Measurements from ENCODE around the gene KRT14.
"Not testable (repeated sequence)": the region's sequence is repeated elsewhere in the genome, so short reads cannot be mapped to it uniquely, and the experiment has no call there.

Gene KRT14

GRCh38 chr17:41578538-41578937 is 8.2 kb downstream of the KRT14 start:
- no peak for TF ChIP-seq CTCF (IDR thresholded peaks at IDR 0.05; ENCODE audit: unreplicated experiment in 3 of 3)
- no peaks in the 10 kb centered on the region for H3K36me3 Mint-ChIP-seq (ENCODE audit: low read depth)
- no peaks in the 10 kb centered on the region for H3K9me3 Mint-ChIP-seq
- no peak overlapping the region for H3K4me3 Mint-ChIP-seq
- H3K27ac Mint-ChIP-seq: no peak overlapping the region
- H3K27me3 Mint-ChIP-seq (ENCODE audit: low read depth): peaks cover 42% of the 10 kb centered on the region
- peaks cover 5% of the 10 kb centered on the region for H3K4me1 Mint-ChIP-seq

GRCh38 chr17:41576740-41577139 is 10.0 kb downstream of the KRT14 start:
- not testable (repeated sequence) for H3K9me3 Mint-ChIP-seq; H3K27ac Mint-ChIP-seq; H3K36me3 Mint-ChIP-seq (ENCODE audit: low read depth); H3K4me1 Mint-ChIP-seq; H3K4me3 Mint-ChIP-seq
- peaks cover 43% of the 10 kb centered on the region for H3K27me3 Mint-ChIP-seq (ENCODE audit: low read depth)

- TF ChIP-seq CTCF (IDR thresholded peaks at IDR 0.05; ENCODE audit: unreplicated experiment in 3 of 3): no peak
- Mint-ChIP-seq H3K27ac (no peak overlapping the region), H3K4me3 (no peak overlapping the region), H3K9me3 (no peaks in the 10 kb centered on the region), H3K27me3 (ENCODE audit: low read depth) (peaks cover 39% of the 10 kb centered on the region), H3K4me1 (peaks cover 5% of the 10 kb centered on the region), H3K36me3 (ENCODE audit: low read depth) (no peaks in the 10 kb centered on the region)
Measured at GRCh38 chr17:41575336-41575735, 11.4 kb downstream of the KRT14 start.

- Mint-ChIP-seq H3K4me3 (no peak within 1 kb of the TSS), H3K27me3 (ENCODE audit: low read depth) (peaks cover 38% of the 10 kb centered on the region), H3K9me3 (no peaks in the 10 kb centered on the region), H3K36me3 (ENCODE audit: low read depth) (no peaks in the 10 kb centered on the region), H3K4me1 (no peaks in the 10 kb centered on the region), H3K27ac (no peak within 1 kb of the TSS)
- no peak for TF ChIP-seq CTCF (IDR thresholded peaks at IDR 0.05; ENCODE audit: unreplicated experiment in 3 of 3)
Measured at GRCh38 chr17:41571561-41572434, 14.9 kb downstream of the KRT14 start, which contains the start of gene KRT9. Gene KRT9 (minus strand): TSS chr17:41572059. CDS start chr17:41571992, 67 bp downstream.

- Mint-ChIP-seq H3K4me3 (no peak overlapping the region), H3K4me1 (peaks cover 10% of the 10 kb centered on the region), H3K9me3 (no peaks in the 10 kb centered on the region), H3K36me3 (ENCODE audit: low read depth) (no peaks in the 10 kb centered on the region), H3K27ac (no peak overlapping the region), H3K27me3 (ENCODE audit: low read depth) (peaks cover 48% of the 10 kb centered on the region)
- no peak for TF ChIP-seq CTCF (IDR thresholded peaks at IDR 0.05; ENCODE audit: unreplicated experiment in 3 of 3)
Measured at GRCh38 chr17:41567317-41567716, 19.4 kb downstream of the KRT14 start.

- Mint-ChIP-seq H3K4me3 (no peak overlapping the region), H3K4me1 (peaks cover 10% of the 10 kb centered on the region), H3K36me3 (ENCODE audit: low read depth) (no peaks in the 10 kb centered on the region), H3K27ac (no peak overlapping the region), H3K27me3 (ENCODE audit: low read depth) (peaks cover 45% of the 10 kb centered on the region), H3K9me3 (no peaks in the 10 kb centered on the region)
- no peak for TF ChIP-seq CTCF (IDR thresholded peaks at IDR 0.05; ENCODE audit: unreplicated experiment in 3 of 3)
Measured at GRCh38 chr17:41565338-41565737, 21.4 kb downstream of the KRT14 start.
